GM23338 (cell line): ENCODE data around the gene FOXJ3. TPM values are rescaled to one million over a fixed set of nuclear protein-coding genes. Genes with fewer than 3 reads are reported as not detected.

Experiments
- ATAC-seq: fragments of 200-7000 bp; cut with Tn5 transposase; 3 replicates; pipeline ENCODE4 v1.9.1; 2020
- DNase-seq: peaks from one replicate; pipeline ENCODE4 v3.0.0-alpha.2; 2015; ENCODE audit warnings: low spot score
- H2AFZ ChIP-seq: fragments of 200-600 bp; sonication (generic); 2 replicates; pipeline ENCODE4 v1.8.0; 2016; ENCODE audit warnings: antibody characterized with exemption, mild to moderate bottlenecking, moderate library complexity
- H3F3A ChIP-seq: fragments of 200-600 bp; sonication (generic); replicated peaks from 2 replicates; pipeline ENCODE4 v1.8.0; 2017; ENCODE audit warnings: antibody characterized with exemption, mixed run types, low read depth
- H3K27ac ChIP-seq: fragments of 200-600 bp; sonication (generic); 2 replicates; pipeline ENCODE4 v1.6.1; 2016; ENCODE audit warnings: low read depth
- H3K27me3 ChIP-seq: fragments of 200-600 bp; sonication (generic); 2 replicates; pipeline ENCODE4 v1.8.0; 2016; ENCODE audit warnings: mild to moderate bottlenecking, mixed run types, moderate library complexity; ENCODE audit not compliant: insufficient read depth
- H3K36me3 ChIP-seq: fragments of 200-600 bp; sonication (generic); 2 replicates; pipeline ENCODE4 v1.8.0; 2016; ENCODE audit warnings: mild to moderate bottlenecking; ENCODE audit not compliant: insufficient read depth
- H3K4me1 ChIP-seq: fragments of 200-600 bp; sonication (generic); 2 replicates; pipeline ENCODE4 v1.8.0; 2016; ENCODE audit warnings: mild to moderate bottlenecking, moderate library complexity; ENCODE audit not compliant: insufficient read depth
- H3K4me2 ChIP-seq: fragments of 200-600 bp; sonication (generic); 2 replicates; pipeline ENCODE4 v1.7.1; 2017; ENCODE audit warnings: mixed run types
- H3K4me3 ChIP-seq: fragments of 200-600 bp; sonication (generic); 2 replicates; pipeline ENCODE4 v1.6.1; 2016; ENCODE audit warnings: mixed run types
- H3K79me2 ChIP-seq: fragments of 200-600 bp; sonication (generic); replicated peaks from 2 replicates; pipeline ENCODE4 v1.8.0; 2017; ENCODE audit warnings: mild to moderate bottlenecking; ENCODE audit not compliant: insufficient read depth
- H3K9me2 ChIP-seq: fragments of 200-600 bp; sonication (generic); 2 replicates; pipeline ENCODE4 v1.8.0; 2017; ENCODE audit not compliant: insufficient read depth
- H4K20me1 ChIP-seq: fragments of 200-600 bp; sonication (generic); replicated peaks from 2 replicates; pipeline ENCODE4 v1.8.0; 2017; ENCODE audit warnings: mild to moderate bottlenecking; ENCODE audit not compliant: insufficient read depth
- H3K27ac Mint-ChIP-seq: 2 replicates; pipeline ENCODE4 v1.8.0; 2020; ENCODE audit warnings: inconsistent platforms, mild to moderate bottlenecking, moderate library complexity, mixed read lengths
- H3K27me3 Mint-ChIP-seq: 3 replicates; pipeline ENCODE4 v1.8.0; 2022; ENCODE audit warnings: low read depth, mild to moderate bottlenecking, moderate library complexity, mixed read lengths, inconsistent platforms; ENCODE audit not compliant: insufficient read depth, poor library complexity
- H3K36me3 Mint-ChIP-seq: 3 replicates; pipeline ENCODE4 v1.8.0; 2021; ENCODE audit warnings: low read depth, mild to moderate bottlenecking, inconsistent platforms, moderate library complexity, mixed read lengths
- H3K4me1 Mint-ChIP-seq: 3 replicates; pipeline ENCODE4 v1.8.0; 2020; ENCODE audit warnings: mild to moderate bottlenecking, inconsistent platforms, mixed read lengths
- H3K4me3 Mint-ChIP-seq: 3 replicates; pipeline ENCODE4 v1.8.0; 2021; ENCODE audit warnings: moderate library complexity, mild to moderate bottlenecking, inconsistent platforms, mixed read lengths
- H3K9me3 Mint-ChIP-seq: 3 replicates; pipeline ENCODE4 v1.8.0; 2020; ENCODE audit warnings: moderate library complexity, mild to moderate bottlenecking, inconsistent platforms, mixed read lengths
- CREB1 ChIP-seq: fragments of 250-450 bp; sonication (Bioruptor Pico); IDR thresholded peaks from 2 replicates; pipeline ENCODE4 v1.5.0; 2020; ENCODE audit warnings: low read depth, mild to moderate bottlenecking, moderate library complexity
- EZH2 ChIP-seq: fragments of 200-600 bp; sonication (generic); IDR thresholded peaks from one replicate; pipeline ENCODE4 v1.8.0; 2017; ENCODE audit warnings: antibody characterized with exemption, mild to moderate bottlenecking, low read depth; ENCODE audit not compliant: unreplicated experiment
- NANOG ChIP-seq: IDR thresholded peaks from 2 replicates; pipeline ENCODE4 v1.6.1; 2016; ENCODE audit warnings: antibody characterized with exemption, borderline replicate concordance
- POLR2AphosphoS5 ChIP-seq: IDR thresholded peaks from 2 replicates; pipeline ENCODE4 v1.6.1; 2016; ENCODE audit warnings: antibody characterized with exemption, low read depth
- REST ChIP-seq: IDR thresholded peaks from one replicate; pipeline ENCODE4 v1.6.1; 2018; ENCODE audit warnings: antibody characterized with exemption; ENCODE audit not compliant: unreplicated experiment
- ZNF114 ChIP-seq: fragments of 250-450 bp; sonication (Bioruptor Pico); IDR thresholded peaks from 2 replicates; pipeline ENCODE4 v1.5.0; 2020; ENCODE audit warnings: mild to moderate bottlenecking, moderate library complexity
- ZNF331 ChIP-seq: fragments of 250-450 bp; sonication (Bioruptor Pico); IDR thresholded peaks from 2 replicates; pipeline ENCODE4 v1.5.0; 2020; ENCODE audit warnings: low read depth, mild to moderate bottlenecking, moderate library complexity
- polyA plus RNA-seq: library from polyadenylated mRNA; unstranded; fragments of >200 nt; fragmentation: Nextera tagmentation; extraction: Ambion mirVana; gene quantifications from 2 replicates; pipeline ENCODE4 v1.2.1, GENCODE V29; 2016
- total RNA-seq: library from RNA; depleted of rRNA; stranded (reverse); fragments of >200 nt; shearing (Covaris generic); gene quantifications from 2 replicates; pipeline ENCODE4 v1.2.3, GENCODE V29; 2014
- TF ChIP-seq, protein P1 (sequence below): fragments of 250-450 bp; sonication (Bioruptor Pico); IDR thresholded peaks from 2 replicates; pipeline ENCODE4 v1.5.0; 2020; ENCODE audit warnings: mild to moderate bottlenecking, moderate library complexity
- TF ChIP-seq, protein P2 (sequence below), 2 experiments: fragments of 200-600 bp in 1 of 2; sonication (generic) in 1 of 2; conservative IDR thresholded peaks; 2 replicates each; pipeline versions ENCODE4 v1.5.1 to v1.6.1; 2016 to 2017; ENCODE audit warnings: antibody characterized with exemption in 2 of 2, low read depth in 2 of 2, mild to moderate bottlenecking in 2 of 2, moderate library complexity in 1 of 2

FOXJ3 gene
- total and polyA plus RNA-seq, 2 experiments from 2014 or later, result 36.6 to 53.3 TPM

GRCh38 chr1:42325014-42325402 lies 10.0 kb downstream of the FOXJ3 start:
- no peaks in the 10 kb centered on the region for H3F3A ChIP-seq
- no peak overlapping the region for H3K27ac Mint-ChIP-seq
- no peaks in the 10 kb centered on the region for H3K36me3 ChIP-seq
- no peaks in the 10 kb centered on the region for H3K27me3 Mint-ChIP-seq
- no peak overlapping the region for H2AFZ ChIP-seq
- H3K79me2 ChIP-seq, result peaks cover 98% of the 10 kb centered on the region
- peaks cover 13% of the 10 kb centered on the region for H3K4me1 ChIP-seq
- H3K27me3 ChIP-seq, result no peaks in the 10 kb centered on the region
- no peak overlapping the region for H3K27ac ChIP-seq
- no peaks in the 10 kb centered on the region for H3K36me3 Mint-ChIP-seq
- peaks cover 50% of the 10 kb centered on the region for H3K4me1 Mint-ChIP-seq
- no peak overlapping the region for H3K4me3 ChIP-seq
- no peak for DNase-seq
- no peak overlapping the region for H3K4me3 Mint-ChIP-seq
- no peaks in the 10 kb centered on the region for H3K9me2 ChIP-seq
- H3K9me3 Mint-ChIP-seq, result no peaks in the 10 kb centered on the region
- TF ChIP-seq NANOG, result no peak
- no peak for TF ChIP-seq ZNF114 (CRISPR knock-in tag)
- no peak for TF ChIP-seq EZH2
- TF ChIP-seq, protein P1, sequence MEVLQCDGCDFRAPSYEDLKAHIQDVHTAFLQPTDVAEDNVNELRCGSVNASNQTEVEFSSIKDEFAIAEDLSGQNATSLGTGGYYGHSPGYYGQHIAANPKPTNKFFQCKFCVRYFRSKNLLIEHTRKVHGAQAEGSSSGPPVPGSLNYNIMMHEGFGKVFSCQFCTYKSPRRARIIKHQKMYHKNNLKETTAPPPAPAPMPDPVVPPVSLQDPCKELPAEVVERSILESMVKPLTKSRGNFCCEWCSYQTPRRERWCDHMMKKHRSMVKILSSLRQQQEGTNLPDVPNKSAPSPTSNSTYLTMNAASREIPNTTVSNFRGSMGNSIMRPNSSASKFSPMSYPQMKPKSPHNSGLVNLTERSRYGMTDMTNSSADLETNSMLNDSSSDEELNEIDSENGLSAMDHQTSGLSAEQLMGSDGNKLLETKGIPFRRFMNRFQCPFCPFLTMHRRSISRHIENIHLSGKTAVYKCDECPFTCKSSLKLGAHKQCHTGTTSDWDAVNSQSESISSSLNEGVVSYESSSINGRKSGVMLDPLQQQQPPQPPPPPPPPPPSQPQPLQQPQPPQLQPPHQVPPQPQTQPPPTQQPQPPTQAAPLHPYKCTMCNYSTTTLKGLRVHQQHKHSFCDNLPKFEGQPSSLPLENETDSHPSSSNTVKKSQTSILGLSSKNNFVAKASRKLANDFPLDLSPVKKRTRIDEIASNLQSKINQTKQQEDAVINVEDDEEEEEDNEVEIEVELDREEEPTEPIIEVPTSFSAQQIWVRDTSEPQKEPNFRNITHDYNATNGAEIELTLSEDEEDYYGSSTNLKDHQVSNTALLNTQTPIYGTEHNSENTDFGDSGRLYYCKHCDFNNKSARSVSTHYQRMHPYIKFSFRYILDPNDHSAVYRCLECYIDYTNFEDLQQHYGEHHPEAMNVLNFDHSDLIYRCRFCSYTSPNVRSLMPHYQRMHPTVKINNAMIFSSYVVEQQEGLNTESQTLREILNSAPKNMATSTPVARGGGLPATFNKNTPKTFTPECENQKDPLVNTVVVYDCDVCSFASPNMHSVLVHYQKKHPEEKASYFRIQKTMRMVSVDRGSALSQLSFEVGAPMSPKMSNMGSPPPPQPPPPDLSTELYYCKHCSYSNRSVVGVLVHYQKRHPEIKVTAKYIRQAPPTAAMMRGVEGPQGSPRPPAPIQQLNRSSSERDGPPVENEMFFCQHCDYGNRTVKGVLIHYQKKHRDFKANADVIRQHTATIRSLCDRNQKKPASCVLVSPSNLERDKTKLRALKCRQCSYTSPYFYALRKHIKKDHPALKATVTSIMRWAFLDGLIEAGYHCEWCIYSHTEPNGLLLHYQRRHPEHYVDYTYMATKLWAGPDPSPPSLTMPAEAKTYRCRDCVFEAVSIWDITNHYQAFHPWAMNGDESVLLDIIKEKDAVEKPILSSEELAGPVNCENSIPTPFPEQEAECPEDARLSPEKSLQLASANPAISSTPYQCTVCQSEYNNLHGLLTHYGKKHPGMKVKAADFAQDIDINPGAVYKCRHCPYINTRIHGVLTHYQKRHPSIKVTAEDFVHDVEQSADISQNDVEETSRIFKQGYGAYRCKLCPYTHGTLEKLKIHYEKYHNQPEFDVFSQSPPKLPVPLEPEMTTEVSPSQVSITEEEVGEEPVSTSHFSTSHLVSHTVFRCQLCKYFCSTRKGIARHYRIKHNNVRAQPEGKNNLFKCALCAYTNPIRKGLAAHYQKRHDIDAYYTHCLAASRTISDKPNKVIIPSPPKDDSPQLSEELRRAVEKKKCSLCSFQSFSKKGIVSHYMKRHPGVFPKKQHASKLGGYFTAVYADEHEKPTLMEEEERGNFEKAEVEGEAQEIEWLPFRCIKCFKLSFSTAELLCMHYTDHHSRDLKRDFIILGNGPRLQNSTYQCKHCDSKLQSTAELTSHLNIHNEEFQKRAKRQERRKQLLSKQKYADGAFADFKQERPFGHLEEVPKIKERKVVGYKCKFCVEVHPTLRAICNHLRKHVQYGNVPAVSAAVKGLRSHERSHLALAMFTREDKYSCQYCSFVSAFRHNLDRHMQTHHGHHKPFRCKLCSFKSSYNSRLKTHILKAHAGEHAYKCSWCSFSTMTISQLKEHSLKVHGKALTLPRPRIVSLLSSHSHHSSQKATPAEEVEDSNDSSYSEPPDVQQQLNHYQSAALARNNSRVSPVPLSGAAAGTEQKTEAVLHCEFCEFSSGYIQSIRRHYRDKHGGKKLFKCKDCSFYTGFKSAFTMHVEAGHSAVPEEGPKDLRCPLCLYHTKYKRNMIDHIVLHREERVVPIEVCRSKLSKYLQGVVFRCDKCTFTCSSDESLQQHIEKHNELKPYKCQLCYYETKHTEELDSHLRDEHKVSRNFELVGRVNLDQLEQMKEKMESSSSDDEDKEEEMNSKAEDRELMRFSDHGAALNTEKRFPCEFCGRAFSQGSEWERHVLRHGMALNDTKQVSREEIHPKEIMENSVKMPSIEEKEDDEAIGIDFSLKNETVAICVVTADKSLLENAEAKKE, result no peak
- no peak for TF ChIP-seq REST
- no peak for TF ChIP-seq CREB1 (CRISPR knock-in tag)
- no peak for TF ChIP-seq POLR2AphosphoS5
- no peak for TF ChIP-seq ZNF331 (CRISPR knock-in tag)
- TF ChIP-seq, protein P2, sequence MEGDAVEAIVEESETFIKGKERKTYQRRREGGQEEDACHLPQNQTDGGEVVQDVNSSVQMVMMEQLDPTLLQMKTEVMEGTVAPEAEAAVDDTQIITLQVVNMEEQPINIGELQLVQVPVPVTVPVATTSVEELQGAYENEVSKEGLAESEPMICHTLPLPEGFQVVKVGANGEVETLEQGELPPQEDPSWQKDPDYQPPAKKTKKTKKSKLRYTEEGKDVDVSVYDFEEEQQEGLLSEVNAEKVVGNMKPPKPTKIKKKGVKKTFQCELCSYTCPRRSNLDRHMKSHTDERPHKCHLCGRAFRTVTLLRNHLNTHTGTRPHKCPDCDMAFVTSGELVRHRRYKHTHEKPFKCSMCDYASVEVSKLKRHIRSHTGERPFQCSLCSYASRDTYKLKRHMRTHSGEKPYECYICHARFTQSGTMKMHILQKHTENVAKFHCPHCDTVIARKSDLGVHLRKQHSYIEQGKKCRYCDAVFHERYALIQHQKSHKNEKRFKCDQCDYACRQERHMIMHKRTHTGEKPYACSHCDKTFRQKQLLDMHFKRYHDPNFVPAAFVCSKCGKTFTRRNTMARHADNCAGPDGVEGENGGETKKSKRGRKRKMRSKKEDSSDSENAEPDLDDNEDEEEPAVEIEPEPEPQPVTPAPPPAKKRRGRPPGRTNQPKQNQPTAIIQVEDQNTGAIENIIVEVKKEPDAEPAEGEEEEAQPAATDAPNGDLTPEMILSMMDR (conservative IDR thresholded peaks at IDR 0.05; ENCODE audit: low read depth in 2 of 2), result no peak
- no peak overlapping the region for H3K4me2 ChIP-seq
- H4K20me1 ChIP-seq, result peaks cover 75% of the 10 kb centered on the region
- no peak for ATAC-seq
